Activated CD8-positive, alpha-beta T cell treated with anti-CD3 and anti-CD28 coated beads, Interleukin-2, amount 10 ng/mL, durations not matched to agents 7 days and 5 days (primary cell): Measurements from ENCODE around the gene WBP4. TPM values are rescaled to one million over a fixed set of nuclear protein-coding genes. Genes with fewer than 3 reads are reported as not detected.
"Not testable (repeated sequence)": the region's sequence is repeated elsewhere in the genome, so short reads cannot be mapped to it uniquely, and the experiment has no call there.

Experiments used
- ATAC-seq: fragments of 150-1000 bp; cut with Tn5 transposase; one replicate; pipeline ENCODE4 v1.10.0; 2021; ENCODE audit warnings: moderate library complexity
- CTCF ChIA-PET: fragments of 350-600 bp; sonication (Branson Sonifier 250); formaldehyde crosslinking; loops from one replicate; lab custom pipeline; 2021; ENCODE audit warnings: antibody characterized with exemption; lab: Charles Lee
- POLR2A ChIA-PET: fragments of 350-600 bp; sonication (Branson Sonifier 250); formaldehyde crosslinking; loops from one replicate; lab custom pipeline; 2021; ENCODE audit warnings: antibody characterized with exemption; lab: Charles Lee
- DNase-seq: peaks from one replicate; pipeline ENCODE4 v3.0.0-alpha.2; 2020
- H3K27ac Mint-ChIP-seq: one replicate; pipeline ENCODE4 v1.8.0; 2021; ENCODE audit warnings: mild to moderate bottlenecking, mixed read lengths
- H3K27me3 Mint-ChIP-seq: one replicate; pipeline ENCODE4 v1.8.0; 2021; ENCODE audit warnings: low read depth, mixed read lengths
- H3K36me3 Mint-ChIP-seq: one replicate; pipeline ENCODE4 v1.8.0; 2021; ENCODE audit warnings: low read depth, mixed read lengths
- H3K4me1 Mint-ChIP-seq: one replicate; pipeline ENCODE4 v1.8.0; 2021; ENCODE audit warnings: low read depth, mixed read lengths
- H3K4me3 Mint-ChIP-seq: one replicate; pipeline ENCODE4 v1.8.0; 2021; ENCODE audit warnings: mild to moderate bottlenecking, mixed read lengths
- H3K9me3 Mint-ChIP-seq: one replicate; pipeline ENCODE4 v1.8.0; 2022; ENCODE audit warnings: mixed read lengths; ENCODE audit not compliant: insufficient read depth
- total RNA-seq, 2 experiments: library from RNA; stranded (reverse); gene quantifications; one replicate each; pipeline ENCODE4 v1.2.3, GENCODE V29; 2021

WBP4 gene
- total RNA-seq, 2 experiments from 2014 or later, result 9.7 to 10.4 TPM

GRCh38 chr13:41025518-41025917 is 35.8 kb upstream of the WBP4 start:
- Mint-ChIP-seq H3K36me3 (peaks cover 9% of the 10 kb centered on the region), H3K4me1 (peaks cover 35% of the 10 kb centered on the region), H3K27ac (no peak overlapping the region), H3K27me3 (no peaks in the 10 kb centered on the region), H3K4me3 (no peak overlapping the region), H3K9me3 (no peaks in the 10 kb centered on the region)
- ATAC-seq (no peak), DNase-seq (no peak)
- POLR2A ChIA-PET, result no interaction called here
- CTCF ChIA-PET, result interaction anchor here (0.9 to 1.9 kb wide), 3 partner anchors 29 to 51 kb away, joined by 3 to 7 read pairs (median 4); no protein-coding TSS in a partner anchor

- ChIA-PET CTCF (interaction anchor here (1.7 to 1.9 kb wide), 2 partner anchors 28 to 52 kb away, joined by 7 read pairs; no protein-coding TSS in a partner anchor), POLR2A (no interaction called here)
- no peak overlapping the region for H3K4me3 Mint-ChIP-seq
- DNase-seq (no peak), ATAC-seq (no peak)
- H3K9me3 Mint-ChIP-seq, result no peaks in the 10 kb centered on the region
- peaks cover 30% of the 10 kb centered on the region for H3K4me1 Mint-ChIP-seq
- peaks cover 9% of the 10 kb centered on the region for H3K36me3 Mint-ChIP-seq
- no peak overlapping the region for H3K27ac Mint-ChIP-seq
- no peaks in the 10 kb centered on the region for H3K27me3 Mint-ChIP-seq
Measured at GRCh38 chr13:41026788-41027187, 34.5 kb upstream of the WBP4 start.

GRCh38 chr13:41028051-41028450 is 33.3 kb upstream of the WBP4 start:
- DNase-seq, result no peak
- ChIA-PET CTCF (interaction anchor here (1.1 to 3.4 kb wide), 3 partner anchors 26 to 55 kb away, joined by 3 to 30 read pairs (median 7); no protein-coding TSS in a partner anchor), POLR2A (interaction anchor here (0.6 kb wide), 1 partner anchor 9 kb away, joined by 3 read pairs; the partner anchor contains the start of gene ELF1)
- no peak for ATAC-seq
- Mint-ChIP-seq H3K9me3 (no peaks in the 10 kb centered on the region), H3K4me3 (no peak overlapping the region), H3K27me3 (no peaks in the 10 kb centered on the region), H3K36me3 (peaks cover 6% of the 10 kb centered on the region), H3K27ac (no peak overlapping the region), H3K4me1 (peaks cover 30% of the 10 kb centered on the region)

GRCh38 chr13:41029629-41030028 is 31.7 kb upstream of the WBP4 start:
- no peak for ATAC-seq

GRCh38 chr13:41032691-41033376 is 28.5 kb upstream of the WBP4 start:
- Mint-ChIP-seq H3K4me1 (peaks cover 9% of the 10 kb centered on the region), H3K27me3 (no peaks in the 10 kb centered on the region), H3K9me3 (no peaks in the 10 kb centered on the region), H3K36me3 (no peaks in the 10 kb centered on the region), H3K4me3 (no peak overlapping the region), H3K27ac (no peak overlapping the region)
- ATAC-seq (peak; percentile 33), DNase-seq (no peak)
- ChIA-PET CTCF (interaction anchor here (0.9 to 2.5 kb wide), 5 partner anchors 9 to 59 kb away, joined by 3 to 12 read pairs (median 4); no protein-coding TSS in a partner anchor), POLR2A (no interaction called here)

More at GRCh38 chr13:41029629-41030028, 31.7 kb upstream of the WBP4 start:
- DNase-seq, result no peak
- peaks cover 6% of the 10 kb centered on the region for H3K36me3 Mint-ChIP-seq
- peak overlapping the region; percentile 8 for H3K27ac Mint-ChIP-seq
- ChIA-PET CTCF (interaction anchor here (1.1 to 3.4 kb wide), 6 partner anchors 10 to 253 kb away, joined by 3 to 30 read pairs (median 4); partner anchors contain the start of gene ELF1), POLR2A (interaction anchor here (1.3 kb wide), 1 partner anchor 10 kb away, joined by 6 read pairs; the partner anchor contains the start of gene ELF1)
- no peaks in the 10 kb centered on the region for H3K27me3 Mint-ChIP-seq
- no peak overlapping the region for H3K4me3 Mint-ChIP-seq
- no peaks in the 10 kb centered on the region for H3K9me3 Mint-ChIP-seq
- H3K4me1 Mint-ChIP-seq, result peaks cover 25% of the 10 kb centered on the region

- Mint-ChIP-seq H3K27ac (no peak overlapping the region), H3K27me3 (no peaks in the 10 kb centered on the region)
Measured at GRCh38 chr13:41034382-41034781, 26.9 kb upstream of the WBP4 start.

GRCh38 chr13:41034881-41035280 is 26.4 kb upstream of the WBP4 start:
- H3K4me1 Mint-ChIP-seq, result peaks cover 6% of the 10 kb centered on the region
- ChIA-PET POLR2A (no interaction called here), CTCF (interaction anchor here (1.1 kb wide), 1 partner anchor 20 kb away, joined by 3 read pairs; no protein-coding TSS in a partner anchor)
- H3K27ac Mint-ChIP-seq, result no peak overlapping the region
- DNase-seq (no peak), ATAC-seq (no peak)
- H3K36me3 Mint-ChIP-seq, result no peaks in the 10 kb centered on the region
- H3K4me3 Mint-ChIP-seq, result no peak overlapping the region
- no peaks in the 10 kb centered on the region for H3K9me3 Mint-ChIP-seq
- H3K27me3 Mint-ChIP-seq, result no peaks in the 10 kb centered on the region

More at GRCh38 chr13:41034382-41034781, 26.9 kb upstream of the WBP4 start:
- ATAC-seq (no peak), DNase-seq (no peak)
- ChIA-PET POLR2A (no interaction called here), CTCF (interaction anchor here (1.8 to 2.5 kb wide), 2 partner anchors 20 to 25 kb away, joined by 4 to 12 read pairs; no protein-coding TSS in a partner anchor)
- H3K4me3 Mint-ChIP-seq, result no peak overlapping the region
- H3K36me3 Mint-ChIP-seq, result no peaks in the 10 kb centered on the region
- no peaks in the 10 kb centered on the region for H3K9me3 Mint-ChIP-seq
- H3K4me1 Mint-ChIP-seq, result peaks cover 9% of the 10 kb centered on the region

GRCh38 chr13:41036557-41036956 is 24.8 kb upstream of the WBP4 start:
- H3K9me3 Mint-ChIP-seq, DNase-seq, H3K4me3 Mint-ChIP-seq, POLR2A ChIA-PET, H3K27me3 Mint-ChIP-seq, H3K4me1 Mint-ChIP-seq, ATAC-seq, H3K36me3 Mint-ChIP-seq, CTCF ChIA-PET, H3K27ac Mint-ChIP-seq: not testable (repeated sequence)

GRCh38 chr13:41039746-41040145 is 21.6 kb upstream of the WBP4 start:
- H3K36me3 Mint-ChIP-seq, result no peaks in the 10 kb centered on the region
- ChIA-PET POLR2A (no interaction called here), CTCF (interaction anchor here (1.6 to 2.7 kb wide), 2 partner anchors 15 to 21 kb away, joined by 3 to 14 read pairs; partner anchors contain the start of gene ELF1)
- H3K27ac Mint-ChIP-seq, result no peak overlapping the region
- DNase-seq (no peak), ATAC-seq (no peak)
- no peaks in the 10 kb centered on the region for H3K4me1 Mint-ChIP-seq
- no peaks in the 10 kb centered on the region for H3K9me3 Mint-ChIP-seq
- H3K4me3 Mint-ChIP-seq, result no peak overlapping the region
- H3K27me3 Mint-ChIP-seq, result no peaks in the 10 kb centered on the region

- Mint-ChIP-seq H3K9me3 (no peaks in the 10 kb centered on the region), H3K36me3 (peaks cover 5% of the 10 kb centered on the region), H3K27me3 (no peaks in the 10 kb centered on the region), H3K27ac (no peak overlapping the region), H3K4me3 (no peak overlapping the region), H3K4me1 (no peaks in the 10 kb centered on the region)
- DNase-seq (no peak), ATAC-seq (no peak)
- ChIA-PET POLR2A (no interaction called here), CTCF (interaction anchor here (1.3 kb wide), 1 partner anchor 13 kb away, joined by 6 read pairs; no protein-coding TSS in a partner anchor)
Measured at GRCh38 chr13:41040584-41041334, 20.6 kb upstream of the WBP4 start.

GRCh38 chr13:41042419-41042818 is 18.9 kb upstream of the WBP4 start:
- H3K9me3 Mint-ChIP-seq, H3K27me3 Mint-ChIP-seq, POLR2A ChIA-PET, H3K4me1 Mint-ChIP-seq, DNase-seq, ATAC-seq, H3K27ac Mint-ChIP-seq, H3K4me3 Mint-ChIP-seq: not testable (repeated sequence)
- peaks cover 15% of the 10 kb centered on the region for H3K36me3 Mint-ChIP-seq
- CTCF ChIA-PET, result interaction anchor here (0.5 kb wide), 1 partner anchor 214 kb away, joined by 3 read pairs; no protein-coding TSS in a partner anchor
